EH (cell line): ENCODE measurements around the gene FAM216A.
"Not testable (repeated sequence)": the region's sequence is repeated elsewhere in the genome, so short reads cannot be mapped to it uniquely, and the experiment has no call there.

ENCODE experiments used
- DNase-seq: peaks from one replicate; pipeline ENCODE4 v3.0.0-alpha.2; 2015; ENCODE audit warnings: low read depth

FAM216A gene

GRCh38 chr12:110501399-110501751 is 32.7 kb downstream of the FAM216A start:
- peak; percentile 74 for DNase-seq

- peak; percentile 99 for DNase-seq
Measured at GRCh38 chr12:110501752-110502738, 33.4 kb downstream of the FAM216A start, which contains the start of the genes RAD9B and VPS29. Gene RAD9B (plus strand): TSS chr12:110502331. CDS start chr12:110502338, 7 bp downstream. Gene VPS29 (minus strand): TSS chr12:110502111. CDS start chr12:110502051, 60 bp downstream.

- no peak for DNase-seq
Measured at GRCh38 chr12:110503432-110503831, 34.8 kb downstream of the FAM216A start.

DNA sequence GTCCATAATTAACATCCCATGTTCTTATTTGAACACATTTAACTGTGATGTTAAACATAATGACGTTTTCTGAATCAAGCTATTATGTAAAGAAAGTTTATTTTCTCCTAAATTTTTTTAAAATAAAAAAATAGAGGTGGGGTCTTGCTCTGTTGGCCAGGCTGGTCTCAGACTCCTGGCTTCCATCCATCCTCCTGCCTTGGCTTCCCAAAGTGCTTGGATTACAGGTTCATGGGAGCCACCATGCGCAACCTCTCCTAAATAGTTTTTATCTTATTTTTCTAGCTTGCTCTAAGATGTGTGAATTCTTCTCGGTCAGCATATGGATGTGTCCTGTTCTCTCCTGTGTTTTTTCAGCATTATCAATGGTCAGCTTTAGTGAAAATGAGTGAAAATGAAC is 36.7 kb downstream of the FAM216A start:
- no peak for DNase-seq

GRCh38 chr12:110508071-110508586 is 39.5 kb downstream of the FAM216A start:
- peak; percentile 14 for DNase-seq

- no peak for DNase-seq
Measured at GRCh38 chr12:110513842-110514241, 45.2 kb downstream of the FAM216A start.

GRCh38 chr12:110514363-110514762 is 45.7 kb downstream of the FAM216A start:
- DNase-seq: no peak

- DNase-seq: no peak
Measured at GRCh38 chr12:110516995-110517394, 48.4 kb downstream of the FAM216A start.

- DNase-seq: not testable (repeated sequence)
Measured at GRCh38 chr12:110518014-110518413, 49.4 kb downstream of the FAM216A start.

GRCh38 chr12:110520876-110521712 is 52.4 kb downstream of the FAM216A start:
- DNase-seq: not testable (repeated sequence)

DNA sequence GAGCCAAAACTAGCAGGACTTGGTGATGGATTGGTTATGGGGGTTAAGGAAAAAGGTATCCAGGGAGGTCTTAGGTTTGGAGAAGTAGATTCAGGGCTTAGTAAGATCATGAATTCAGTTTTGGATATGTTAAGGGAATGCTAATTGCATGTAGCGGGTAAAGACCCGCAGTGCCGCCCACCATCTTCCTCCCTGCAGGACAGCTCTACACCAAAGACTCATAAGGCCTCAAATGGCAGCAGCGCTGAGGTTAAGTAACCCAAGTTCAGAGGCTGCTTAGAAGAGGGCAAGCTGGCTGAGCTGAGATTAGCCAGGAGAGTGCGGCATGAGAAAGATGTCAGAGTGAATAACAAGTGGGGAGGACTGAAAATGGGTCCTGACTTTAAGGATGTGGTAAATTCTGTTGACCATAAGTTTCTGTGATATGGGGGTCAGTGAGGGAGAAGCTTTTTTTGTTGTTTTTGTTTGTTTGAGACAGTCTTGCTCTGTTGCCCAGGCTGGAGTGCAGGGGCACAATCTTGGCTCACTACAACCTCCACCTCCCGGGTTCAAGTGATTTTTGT is 59.7 kb downstream of the FAM216A start:
- DNase-seq: no peak

DNA sequence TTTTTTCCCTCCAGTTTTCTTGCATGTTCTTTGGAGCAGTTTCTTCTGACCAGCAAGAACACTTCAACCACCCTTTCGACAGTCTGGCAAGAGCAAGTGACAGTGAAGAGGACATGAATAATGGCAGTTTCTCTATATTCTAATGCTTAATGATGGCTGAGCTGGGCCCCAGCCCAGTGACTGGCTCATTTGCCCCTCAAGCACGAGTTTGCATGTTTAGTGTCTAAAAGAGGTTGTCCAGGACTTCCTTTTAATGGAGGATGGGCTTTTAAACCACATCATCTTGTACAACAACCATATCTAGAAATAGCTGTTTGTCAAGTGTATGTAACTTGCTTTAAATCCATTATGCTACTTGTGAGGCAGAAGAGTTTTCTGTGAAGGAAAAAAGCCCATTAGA is 61.9 kb downstream of the FAM216A start:
- DNase-seq: no peak

DNA sequence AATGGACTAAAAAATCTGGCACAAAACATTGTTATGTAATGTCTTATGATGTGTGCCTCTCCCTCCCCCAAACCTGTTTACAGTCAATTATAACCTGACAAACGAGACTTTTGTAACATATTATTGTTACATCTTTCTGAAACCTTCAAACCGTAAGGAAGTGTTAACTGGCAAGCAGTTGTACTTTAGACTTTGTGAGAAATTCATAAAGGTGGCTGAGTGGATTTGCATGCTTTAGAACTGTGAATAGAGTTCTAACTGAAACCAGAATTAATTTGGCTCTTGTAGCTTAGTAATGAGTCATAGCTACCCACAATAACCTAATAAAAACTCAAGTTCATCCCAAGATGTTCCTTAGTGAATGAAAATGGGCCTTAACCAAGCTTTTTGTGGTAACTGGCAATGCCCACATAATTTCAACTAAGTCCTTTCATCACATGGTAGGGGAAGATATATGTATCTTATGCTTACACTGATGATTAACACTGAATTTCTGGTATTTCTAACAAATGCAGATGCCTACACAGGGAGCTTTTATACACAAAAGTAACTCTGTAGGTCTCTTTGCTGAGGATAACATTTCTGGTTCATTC is 63.2 kb downstream of the FAM216A start:
- DNase-seq: peak; percentile 79

DNA sequence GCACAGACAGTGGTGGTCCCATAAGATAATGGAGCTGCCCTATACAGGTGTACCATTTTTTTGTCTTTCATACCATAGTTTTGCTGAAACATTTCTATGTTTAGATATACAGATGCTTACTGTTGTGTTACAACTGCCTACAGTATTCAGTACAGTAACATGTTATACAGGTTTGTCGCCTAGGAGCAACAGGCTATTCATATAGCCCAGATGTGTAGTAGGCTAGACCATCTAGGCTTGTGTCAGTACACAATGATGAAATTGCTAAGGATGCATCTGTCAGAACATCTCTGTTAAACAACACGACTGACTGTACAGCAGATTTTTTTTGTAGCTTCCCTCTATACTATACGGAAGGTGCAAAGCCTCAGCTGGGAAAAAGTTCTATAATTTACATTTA is 64.0 kb downstream of the FAM216A start:
- DNase-seq: no peak

- peak; percentile 45 for DNase-seq
Measured at GRCh38 chr12:110533607-110534006, 65.0 kb downstream of the FAM216A start.

DNA sequence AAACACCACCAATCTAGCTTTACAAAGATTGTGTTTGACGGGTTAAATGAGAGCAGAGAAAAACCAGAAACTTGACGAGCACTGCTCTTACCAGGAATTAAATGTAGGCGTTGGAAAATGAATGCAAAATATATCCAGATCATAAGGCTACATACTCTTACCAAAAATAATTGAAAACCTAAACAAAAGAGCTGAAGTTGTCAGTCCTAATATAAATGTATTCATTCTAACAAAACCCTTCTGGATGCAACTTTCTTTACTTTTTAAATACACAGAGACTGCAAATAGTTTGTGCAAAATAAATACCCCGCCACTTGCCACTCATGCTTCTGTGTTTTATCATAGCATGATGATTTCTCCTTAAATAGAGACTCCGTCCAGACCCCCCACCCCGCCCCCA is 66.2 kb downstream of the FAM216A start:
- no peak for DNase-seq

GRCh38 chr12:110536834-110537604 is 68.4 kb downstream of the FAM216A start:
- peak; percentile 55 for DNase-seq

DNA sequence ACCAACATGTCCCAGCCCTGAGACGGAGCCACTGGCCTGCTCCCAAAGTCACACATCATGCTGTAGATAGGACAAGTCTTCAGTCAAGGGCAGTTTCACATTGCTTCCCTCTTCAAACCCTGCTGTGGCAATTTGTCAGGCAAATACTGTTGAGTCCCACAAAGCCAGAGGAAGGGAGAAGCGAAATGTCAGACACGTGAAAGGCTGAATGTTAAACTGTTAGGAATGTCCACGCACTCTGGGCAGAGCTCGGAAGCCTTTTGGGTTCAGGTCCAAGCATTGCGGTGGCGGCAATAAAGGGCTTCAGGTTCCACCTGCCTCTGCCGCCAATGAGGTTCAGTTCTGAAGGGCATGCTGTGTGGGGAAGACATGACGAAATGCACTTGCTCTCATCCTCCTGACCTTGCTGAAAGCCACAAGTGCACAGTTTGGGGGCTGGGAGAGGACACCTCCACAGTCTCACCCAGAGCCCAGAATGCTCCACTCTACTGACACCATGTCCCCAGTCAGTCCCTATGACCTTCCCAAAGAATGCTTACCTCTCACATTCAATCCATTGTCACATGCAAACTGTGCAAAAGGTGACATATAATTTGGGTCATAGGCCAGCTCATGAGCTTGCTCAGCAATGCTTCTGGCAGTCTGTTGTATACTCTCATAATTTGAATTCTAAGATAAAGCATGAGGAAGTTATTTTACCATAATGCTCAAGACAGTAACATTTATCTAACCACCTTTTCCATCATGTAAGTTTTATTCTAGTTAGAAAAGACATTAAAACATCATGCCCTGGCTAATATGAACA is 69.2 kb downstream of the FAM216A start:
- DNase-seq: no peak

DNA sequence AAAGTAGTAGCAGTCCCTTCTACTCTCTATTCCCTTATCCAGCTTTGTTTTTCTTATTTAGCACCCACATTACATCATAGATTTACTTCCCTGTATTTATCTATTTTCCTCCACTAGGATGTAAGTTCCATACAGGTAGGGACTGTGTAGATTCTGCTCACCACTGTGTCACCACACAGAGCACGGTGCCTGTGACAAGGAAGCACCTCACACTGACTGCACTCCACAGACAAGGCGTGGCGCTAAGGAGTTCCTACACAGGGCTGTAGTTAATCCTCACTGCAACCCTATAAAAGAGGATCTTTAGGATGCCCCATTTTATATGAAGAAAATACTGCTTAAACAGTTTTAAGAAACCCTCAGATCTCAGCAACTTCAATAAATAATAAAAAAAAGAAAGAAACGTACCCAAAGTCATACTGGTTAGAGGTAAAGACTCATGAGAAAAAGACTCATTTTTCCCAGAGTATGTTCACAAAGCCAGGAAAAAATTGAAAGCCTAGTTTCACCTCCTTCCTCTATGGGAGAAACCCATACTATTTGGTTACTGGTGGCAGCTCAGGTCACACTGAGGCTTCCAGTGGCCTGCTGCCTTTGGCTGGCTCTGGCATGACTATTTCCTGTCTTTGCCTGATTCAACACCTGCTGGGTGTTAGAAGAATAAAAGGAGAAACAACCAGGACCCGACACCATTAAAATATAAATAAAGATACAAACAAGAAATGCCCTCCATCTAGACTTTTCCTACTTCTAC is 70.4 kb downstream of the FAM216A start:
- no peak for DNase-seq
